HCT116 (cell line): ENCODE data around the gene IL1R2. TPM values are rescaled to one million over a fixed set of nuclear protein-coding genes. Genes with fewer than 3 reads are reported as not detected.

Experiments
- ATAC-seq: fragments of 200-7000 bp; cut with Tn5 transposase; 2 replicates; pipeline ENCODE4 v1.9.1; 2020; ENCODE audit warnings: mild to moderate bottlenecking, moderate library complexity
- BruUV-seq: library from RNA; stranded (reverse); fragments of 400-500 nt; replicated peaks from 2 replicates; lab custom pipeline; 2021; lab: Mats Ljungman, UMichigan
- CTCF ChIA-PET: fragments of 300-600 bp; sonication (Branson Sonifier 250); formaldehyde crosslinking; loops from one replicate; lab custom pipeline; 2021; ENCODE audit warnings: antibody characterized with exemption; lab: Charles Lee
- POLR2A ChIA-PET: fragments of 300-600, 350-600 bp; sonication (Branson Sonifier 250); formaldehyde crosslinking; loops from one replicate; lab custom pipeline; 2021; ENCODE audit warnings: antibody characterized with exemption; lab: Charles Lee
- RAD21 ChIA-PET, 2 experiments: fragments of 300-600 bp; sonication (Branson Sonifier 250); formaldehyde crosslinking; loops; one replicate each; lab custom pipeline; 2023; ENCODE audit warnings: low total read pairs in 2 of 2; ENCODE audit not compliant: uncharacterized antibody in 2 of 2, unreplicated experiment in 2 of 2, low non-redundant PET in 1 of 2; lab: Charles Lee
- DNase-seq: peaks from one replicate; pipeline ENCODE4 v3.0.0-alpha.2; 2010; ENCODE audit warnings: low read depth, low spot score
- H2AFZ ChIP-seq: fragments of 200-600 bp; shearing (Covaris generic), sonication (generic); 2 replicates; pipeline ENCODE4 v1.6.1; 2017; ENCODE audit warnings: low read depth, mixed run types, mixed read lengths, antibody characterized with exemption, low read length; ENCODE audit not compliant: poor library complexity, severe bottlenecking
- H3K27ac ChIP-seq: 2 replicates; pipeline ENCODE4 v1.5.1; 2012; ENCODE audit warnings: low read depth, low read length
- H3K27me3 ChIP-seq: fragments of 200-600 bp; sonication (generic); 2 replicates; pipeline ENCODE4 v1.6.1; 2016; ENCODE audit warnings: mixed run types, low read length, mixed read lengths; ENCODE audit not compliant: insufficient read depth
- H3K36me3 ChIP-seq, 2 experiments: fragments of 200-500 bp in 1 of 2; fragments of 200-600 bp in 1 of 2; sonication (Bioruptor generic) in 1 of 2; sonication (generic) in 1 of 2; 2 replicates each; pipeline versions ENCODE4 v1.5.1 to v1.6.1; 2014 to 2016; ENCODE audit warnings: low read length in 2 of 2, inconsistent platforms in 1 of 2, mixed read lengths in 1 of 2, mixed run types in 1 of 2; ENCODE audit not compliant: insufficient read depth in 2 of 2, control insufficient read depth in 1 of 2
- H3K4me1 ChIP-seq, 2 experiments: fragments of 200-600 bp in 1 of 2; sonication (generic) in 1 of 2; 2 replicates each; pipeline versions ENCODE4 v1.5.1 to v1.6.1; 2012 to 2017; ENCODE audit warnings: low read length in 2 of 2, inconsistent platforms in 1 of 2, mild to moderate bottlenecking in 1 of 2, mixed read lengths in 1 of 2, mixed run types in 1 of 2, moderate library complexity in 1 of 2; ENCODE audit not compliant: insufficient read depth in 2 of 2, control insufficient read depth in 1 of 2
- H3K4me2 ChIP-seq: fragments of 200-600 bp; sonication (generic); 2 replicates; pipeline ENCODE4 v1.6.1; 2017; ENCODE audit warnings: mixed run types, low read length, mixed read lengths
- H3K4me3 ChIP-seq, 2 experiments: fragments of 200-600 bp in 1 of 2; sonication (generic) in 1 of 2; replicated peaks in 1 of 2; 2 replicates each; pipeline ENCODE4 v1.5.1; 2011 to 2016; ENCODE audit warnings: low read length in 2 of 2, control low read depth in 1 of 2, low read depth in 1 of 2, mild to moderate bottlenecking in 1 of 2, mixed read lengths in 1 of 2, mixed run types in 1 of 2
- H3K79me2 ChIP-seq: fragments of 200-600 bp; sonication (generic); 2 replicates; pipeline ENCODE4 v1.6.1; 2017; ENCODE audit warnings: mild to moderate bottlenecking, mixed run types, low read length, moderate library complexity, mixed read lengths; ENCODE audit not compliant: insufficient read depth
- H3K9ac ChIP-seq: fragments of 200-600 bp; sonication (generic); 2 replicates; pipeline ENCODE4 v1.6.1; 2016; ENCODE audit warnings: low read length, mixed read lengths
- H3K9me2 ChIP-seq: fragments of 200-600 bp; sonication (generic), shearing (Covaris generic); 2 replicates; pipeline ENCODE4 v1.6.1; 2017; ENCODE audit warnings: mixed run types, mild to moderate bottlenecking, moderate library complexity; ENCODE audit not compliant: insufficient read depth
- H3K9me3 ChIP-seq, 2 experiments: fragments of 200-500 bp in 1 of 2; fragments of 200-600 bp in 1 of 2; sonication (Bioruptor generic) in 1 of 2; sonication (generic) in 1 of 2; 2 replicates each; pipeline ENCODE4 v1.6.1; 2014 to 2017; ENCODE audit warnings: low read length in 2 of 2, mixed read lengths in 2 of 2, inconsistent platforms in 1 of 2, low read depth in 1 of 2, mild to moderate bottlenecking in 1 of 2, mixed run types in 1 of 2, moderate library complexity in 1 of 2; ENCODE audit not compliant: control insufficient read depth in 1 of 2, insufficient read depth in 1 of 2
- H4K20me1 ChIP-seq: fragments of 200-600 bp; sonication (generic), shearing (Covaris generic); 2 replicates; pipeline ENCODE4 v1.6.1; 2017; ENCODE audit warnings: mixed run types, mild to moderate bottlenecking, moderate library complexity; ENCODE audit not compliant: insufficient read depth
- CBX3 ChIP-seq: IDR thresholded peaks from 2 replicates; pipeline ENCODE4 v1.6.1; 2012; ENCODE audit warnings: low read depth
- CEBPB ChIP-seq: IDR thresholded peaks from 2 replicates; pipeline ENCODE4 v1.6.1; 2012; ENCODE audit warnings: low read depth
- ELF1 ChIP-seq: IDR thresholded peaks from 2 replicates; pipeline ENCODE4 v1.6.1; 2012; ENCODE audit warnings: low read depth, borderline replicate concordance
- EZH2 ChIP-seq: fragments of 200-600 bp; sonication (generic); IDR thresholded peaks from 2 replicates; pipeline ENCODE4 v1.6.1; 2017; ENCODE audit warnings: antibody characterized with exemption, mixed run types
- EZH2phosphoT487 ChIP-seq: fragments of 200-600 bp; IDR thresholded peaks from 2 replicates; pipeline ENCODE4 v1.6.1; 2018; ENCODE audit warnings: antibody characterized with exemption, borderline replicate concordance
- FOSL1 ChIP-seq: IDR thresholded peaks from 2 replicates; pipeline ENCODE4 v1.6.1; 2012; ENCODE audit warnings: low read depth
- JUND ChIP-seq: IDR thresholded peaks from 2 replicates; pipeline ENCODE4 v1.6.1; 2012
- POLR2A ChIP-seq: IDR thresholded peaks from 2 replicates; pipeline ENCODE4 v1.7.0; 2011; ENCODE audit warnings: borderline replicate concordance; ENCODE audit not compliant: insufficient read depth, insufficient read length; ENCODE audit errors: extremely low read depth
- RAD21 ChIP-seq: IDR thresholded peaks from 2 replicates; pipeline ENCODE4 v1.6.1; 2012; ENCODE audit warnings: low read depth, mild to moderate bottlenecking
- SIN3A ChIP-seq: IDR thresholded peaks from 2 replicates; pipeline ENCODE4 v1.6.1; 2012; ENCODE audit warnings: low read depth
- SP1 ChIP-seq: IDR thresholded peaks from 2 replicates; pipeline ENCODE4 v1.6.1; 2012; ENCODE audit warnings: low read depth
- SRF ChIP-seq: IDR thresholded peaks from 2 replicates; pipeline ENCODE4 v1.6.1; 2012; ENCODE audit warnings: low read depth
- TCF7L2 ChIP-seq: IDR thresholded peaks from 2 replicates; pipeline ENCODE4 v1.7.0; 2011; ENCODE audit warnings: borderline replicate concordance, inconsistent platforms; ENCODE audit not compliant: insufficient read depth, insufficient read length; ENCODE audit errors: extremely low read depth
- ZFX ChIP-seq: fragments of 450-650 bp; IDR thresholded peaks from 2 replicates; pipeline ENCODE4 v1.6.1; 2017
- ZNF274 ChIP-seq: fragments of 200-500 bp; sonication (Bioruptor generic); IDR thresholded peaks from 2 replicates; pipeline ENCODE4 v1.6.1; 2014; ENCODE audit warnings: mild to moderate bottlenecking, low read depth, low read length, inconsistent platforms
- intact Hi-C: fragments of 100-400 bp; cut with micrococcal nuclease; formaldehyde crosslinking; loops from 2 replicates; pipeline ENCODE4 v1.10.0; 2022
- total RNA-seq: library from RNA; stranded (reverse); gene quantifications from one replicate; pipeline ENCODE4 v1.2.1, GENCODE V29; 2021; ENCODE audit not compliant: unreplicated experiment
- TF ChIP-seq, protein P1 (sequence below): IDR thresholded peaks from 2 replicates; pipeline ENCODE4 v1.6.1; 2011; ENCODE audit warnings: mild to moderate bottlenecking, low read length, moderate library complexity; ENCODE audit not compliant: insufficient replicate concordance; ENCODE audit errors: extremely low read depth
- TF ChIP-seq, protein P2 (sequence below): IDR thresholded peaks from 2 replicates; pipeline ENCODE4 v1.6.1; 2012

IL1R2 gene
- total RNA-seq, 1 experiment from 2014 or later = 0.52 TPM

DNA sequence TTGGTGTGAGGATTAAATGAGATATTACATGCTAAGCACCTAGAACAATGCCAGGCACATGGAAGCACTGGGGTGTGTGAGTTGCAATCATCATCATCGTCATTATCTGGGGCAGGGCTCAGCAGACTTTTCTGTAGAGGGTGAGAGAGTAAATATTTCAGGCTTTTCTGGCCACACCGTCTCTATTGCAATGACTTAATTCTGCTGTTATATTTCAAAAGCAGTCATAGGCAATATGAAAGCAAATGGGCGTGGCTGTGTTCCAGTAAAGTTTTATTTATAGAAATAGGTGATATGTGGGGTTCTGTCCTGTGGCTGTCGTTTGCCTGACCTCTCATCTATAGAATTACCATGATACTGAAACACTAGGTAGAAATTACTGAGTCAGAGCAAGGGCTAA is 60.6 kb downstream of the IL1R2 start:
- H3K27ac ChIP-seq = no peak overlapping the region
- H3K36me3 ChIP-seq = no peaks in the 10 kb centered on the region
- no peaks in the 10 kb centered on the region for H3K9me3 ChIP-seq
- ChIA-PET POLR2A (no interaction called here), CTCF (no interaction called here), RAD21 (no interaction called here)
- intact Hi-C loops = no loop called here
- H3K4me3 ChIP-seq = no peak overlapping the region
- H3K4me1 ChIP-seq = no peaks in the 10 kb centered on the region
- ATAC-seq (no peak), DNase-seq (no peak)
- no peaks in the 10 kb centered on the region for H3K9me2 ChIP-seq
- BruUV-seq = no TSS peak
- H4K20me1 ChIP-seq = no peaks in the 10 kb centered on the region
- no peak overlapping the region for H2AFZ ChIP-seq
- H3K4me2 ChIP-seq = no peak overlapping the region
- H3K27me3 ChIP-seq = no peaks in the 10 kb centered on the region
- H3K79me2 ChIP-seq = no peaks in the 10 kb centered on the region
- no peak for TF ChIP-seq JUND
- TF ChIP-seq POLR2A = no peak
- no peak for TF ChIP-seq TCF7L2
- no peak for TF ChIP-seq CEBPB
- TF ChIP-seq, protein P1, sequence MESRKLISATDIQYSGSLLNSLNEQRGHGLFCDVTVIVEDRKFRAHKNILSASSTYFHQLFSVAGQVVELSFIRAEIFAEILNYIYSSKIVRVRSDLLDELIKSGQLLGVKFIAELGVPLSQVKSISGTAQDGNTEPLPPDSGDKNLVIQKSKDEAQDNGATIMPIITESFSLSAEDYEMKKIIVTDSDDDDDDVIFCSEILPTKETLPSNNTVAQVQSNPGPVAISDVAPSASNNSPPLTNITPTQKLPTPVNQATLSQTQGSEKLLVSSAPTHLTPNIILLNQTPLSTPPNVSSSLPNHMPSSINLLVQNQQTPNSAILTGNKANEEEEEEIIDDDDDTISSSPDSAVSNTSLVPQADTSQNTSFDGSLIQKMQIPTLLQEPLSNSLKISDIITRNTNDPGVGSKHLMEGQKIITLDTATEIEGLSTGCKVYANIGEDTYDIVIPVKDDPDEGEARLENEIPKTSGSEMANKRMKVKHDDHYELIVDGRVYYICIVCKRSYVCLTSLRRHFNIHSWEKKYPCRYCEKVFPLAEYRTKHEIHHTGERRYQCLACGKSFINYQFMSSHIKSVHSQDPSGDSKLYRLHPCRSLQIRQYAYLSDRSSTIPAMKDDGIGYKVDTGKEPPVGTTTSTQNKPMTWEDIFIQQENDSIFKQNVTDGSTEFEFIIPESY = no peak
- TF ChIP-seq FOSL1 = no peak
- TF ChIP-seq, protein P2, sequence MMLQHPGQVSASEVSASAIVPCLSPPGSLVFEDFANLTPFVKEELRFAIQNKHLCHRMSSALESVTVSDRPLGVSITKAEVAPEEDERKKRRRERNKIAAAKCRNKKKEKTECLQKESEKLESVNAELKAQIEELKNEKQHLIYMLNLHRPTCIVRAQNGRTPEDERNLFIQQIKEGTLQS = no peak
- no peak overlapping the region for H3K9ac ChIP-seq

GRCh38 chr2:102053096-102053495 is 61.3 kb downstream of the IL1R2 start:
- Histone ChIP-seq H3K36me3 (no peaks in the 10 kb centered on the region), H2AFZ (no peak overlapping the region), H3K79me2 (no peaks in the 10 kb centered on the region), H3K9me2 (no peaks in the 10 kb centered on the region), H3K27ac (no peak overlapping the region), H3K9me3 (no peaks in the 10 kb centered on the region), H4K20me1 (no peaks in the 10 kb centered on the region), H3K4me3 (no peak overlapping the region), H3K4me2 (no peak overlapping the region), H3K4me1 (no peaks in the 10 kb centered on the region; a peak in 1 of 4 replicates), H3K9ac (no peak overlapping the region), H3K27me3 (no peaks in the 10 kb centered on the region)
- ChIA-PET POLR2A (no interaction called here), CTCF (no interaction called here), RAD21 (no interaction called here)
- BruUV-seq = no TSS peak
- DNase-seq (no peak), ATAC-seq (no peak)
- intact Hi-C loops = no loop called here
- TF ChIP-seq, protein P2 = no peak
- TF ChIP-seq FOSL1 = no peak
- no peak for TF ChIP-seq ZNF274
- no peak for TF ChIP-seq EZH2phosphoT487
- TF ChIP-seq CBX3 = no peak
- TF ChIP-seq TCF7L2 = no peak
- no peak for TF ChIP-seq ELF1
- TF ChIP-seq ZFX = no peak
- TF ChIP-seq SP1 = no peak
- TF ChIP-seq SRF = no peak
- TF ChIP-seq SIN3A = no peak
- no peak for TF ChIP-seq RAD21
- TF ChIP-seq EZH2 = no peak
